LNCAP (cell line): ENCODE measurements around the gene ASB2.

Source experiments
- TF ChIP-seq, protein P1 (sequence below): fragments of 450-650 bp; IDR thresholded peaks from 2 replicates; pipeline ENCODE4 v1.5.1; 2017; ENCODE audit warnings: mild to moderate bottlenecking

ASB2 gene

DNA sequence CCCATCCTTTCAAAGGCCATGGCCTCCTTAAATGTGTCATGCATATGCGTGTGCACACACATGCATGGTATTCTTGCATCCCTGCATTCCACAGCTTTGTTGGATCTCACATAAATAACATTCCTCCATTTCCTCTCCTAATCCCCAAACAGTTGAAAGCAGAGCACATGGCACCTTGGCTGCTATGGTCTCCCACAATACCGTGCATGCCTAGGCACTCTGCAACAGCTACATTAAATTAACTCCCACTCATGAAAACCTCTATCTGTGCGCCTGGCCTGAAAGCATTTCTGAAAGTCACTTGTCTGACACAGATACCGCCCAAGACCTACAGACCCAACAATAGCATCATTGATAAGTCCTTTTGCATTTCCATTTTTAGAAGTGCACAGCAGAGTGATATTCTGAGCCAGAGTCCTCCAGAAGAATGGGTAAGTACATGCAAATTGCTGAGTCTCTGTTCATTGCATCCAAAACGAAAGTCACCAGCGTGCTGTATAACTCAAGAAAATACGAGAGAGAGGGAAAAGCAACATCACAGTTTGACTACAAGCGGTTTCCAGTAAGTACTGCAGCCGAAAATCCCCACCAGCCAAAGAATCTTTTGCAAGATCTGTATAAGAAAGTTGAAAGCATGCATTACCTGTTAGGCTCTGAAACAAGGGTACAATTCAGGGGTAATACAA, 436 bp downstream of the ASB2 start:
- TF ChIP-seq, protein P1, sequence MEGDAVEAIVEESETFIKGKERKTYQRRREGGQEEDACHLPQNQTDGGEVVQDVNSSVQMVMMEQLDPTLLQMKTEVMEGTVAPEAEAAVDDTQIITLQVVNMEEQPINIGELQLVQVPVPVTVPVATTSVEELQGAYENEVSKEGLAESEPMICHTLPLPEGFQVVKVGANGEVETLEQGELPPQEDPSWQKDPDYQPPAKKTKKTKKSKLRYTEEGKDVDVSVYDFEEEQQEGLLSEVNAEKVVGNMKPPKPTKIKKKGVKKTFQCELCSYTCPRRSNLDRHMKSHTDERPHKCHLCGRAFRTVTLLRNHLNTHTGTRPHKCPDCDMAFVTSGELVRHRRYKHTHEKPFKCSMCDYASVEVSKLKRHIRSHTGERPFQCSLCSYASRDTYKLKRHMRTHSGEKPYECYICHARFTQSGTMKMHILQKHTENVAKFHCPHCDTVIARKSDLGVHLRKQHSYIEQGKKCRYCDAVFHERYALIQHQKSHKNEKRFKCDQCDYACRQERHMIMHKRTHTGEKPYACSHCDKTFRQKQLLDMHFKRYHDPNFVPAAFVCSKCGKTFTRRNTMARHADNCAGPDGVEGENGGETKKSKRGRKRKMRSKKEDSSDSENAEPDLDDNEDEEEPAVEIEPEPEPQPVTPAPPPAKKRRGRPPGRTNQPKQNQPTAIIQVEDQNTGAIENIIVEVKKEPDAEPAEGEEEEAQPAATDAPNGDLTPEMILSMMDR, result no peak

DNA sequence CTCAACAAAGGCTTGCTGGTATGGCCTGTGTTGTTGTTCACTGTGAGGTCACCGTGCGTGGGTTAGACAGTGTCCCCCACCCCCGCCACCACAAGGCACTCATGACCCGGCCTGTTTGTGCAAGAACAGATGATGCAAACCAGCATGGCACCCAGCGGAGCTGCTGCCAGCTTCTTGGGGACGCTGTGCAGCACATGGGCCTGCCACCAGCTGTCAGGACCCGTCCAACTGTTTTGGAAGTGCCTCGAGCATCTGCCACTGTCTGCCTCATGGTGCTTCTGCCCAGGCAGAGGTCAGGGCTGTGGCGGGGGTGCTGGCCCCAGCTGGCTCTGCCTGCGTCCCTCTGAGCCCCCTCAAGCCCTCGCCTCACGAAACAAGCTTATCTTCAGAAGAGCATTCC, 1.5 kb downstream of the ASB2 start:
- TF ChIP-seq, protein P1, result no peak

DNA sequence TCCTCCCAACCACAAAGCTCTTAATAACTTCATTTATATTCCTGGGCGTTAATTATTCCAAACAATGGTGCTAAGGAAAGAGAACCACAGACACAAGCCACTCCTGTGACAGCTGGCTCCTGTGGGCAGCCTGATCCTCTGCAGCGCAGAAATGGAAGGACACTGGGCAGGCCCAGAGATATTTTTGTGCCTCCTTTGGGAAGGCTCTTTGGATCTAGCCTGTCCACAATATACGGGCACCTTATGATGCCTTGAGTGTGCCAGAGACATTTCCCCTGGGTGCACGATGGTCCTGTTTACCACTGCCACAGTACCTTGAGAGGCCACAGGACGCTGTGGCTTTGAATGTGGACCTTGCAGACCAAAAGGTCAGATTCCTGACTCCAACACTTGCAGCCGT, 2.1 kb downstream of the ASB2 start:
- TF ChIP-seq, protein P1, result no peak

DNA sequence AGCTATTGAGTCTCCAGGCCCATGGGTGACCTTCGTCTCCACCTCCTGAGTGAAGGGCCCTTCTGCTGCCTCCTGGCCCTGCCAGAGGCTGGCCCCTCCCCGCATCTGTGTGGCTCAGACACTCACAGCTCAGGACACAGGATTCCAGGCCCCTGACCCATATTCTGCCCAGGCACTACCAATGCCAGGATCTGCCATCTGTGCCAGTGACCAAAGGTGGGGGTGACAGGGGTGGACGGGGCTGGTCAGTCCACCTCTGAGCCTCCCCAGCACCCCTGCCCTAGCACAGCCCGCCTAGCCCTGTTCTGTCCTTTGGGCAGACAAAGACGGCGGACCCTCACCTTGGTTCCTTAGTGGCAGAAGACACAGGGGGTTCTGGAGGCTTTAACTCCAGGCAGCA, 2.8 kb downstream of the ASB2 start:
- TF ChIP-seq, protein P1, result no peak

DNA sequence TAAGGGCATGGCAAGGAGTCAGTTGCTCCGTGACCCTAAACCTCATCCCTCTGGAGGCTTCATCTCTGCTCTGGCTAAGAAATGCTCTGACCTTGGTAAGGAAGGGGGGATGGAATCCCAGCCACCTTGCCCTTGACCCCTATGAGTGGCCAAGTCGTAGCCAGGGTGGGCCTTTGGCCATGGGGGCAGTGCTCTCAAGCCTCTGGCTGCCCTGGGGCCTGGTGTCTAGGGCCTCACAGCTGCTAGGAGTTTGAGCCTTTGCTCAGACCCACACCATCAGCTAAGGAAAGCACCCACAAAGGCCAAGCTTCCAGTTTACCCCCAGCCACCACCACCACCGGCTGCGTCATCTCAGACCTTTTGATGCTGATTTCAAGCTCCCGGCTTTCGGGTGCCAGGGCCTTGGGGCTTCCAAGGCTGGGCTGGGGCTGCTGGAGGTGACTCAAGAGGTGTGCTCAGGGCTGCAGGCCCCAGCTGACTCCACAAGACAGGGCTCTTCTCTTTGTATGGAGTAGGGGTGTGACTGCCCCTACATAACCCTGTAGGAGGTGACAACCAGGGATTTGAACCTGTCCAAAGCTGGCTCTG, 3.7 kb downstream of the ASB2 start:
- TF ChIP-seq, protein P1, result no peak

DNA sequence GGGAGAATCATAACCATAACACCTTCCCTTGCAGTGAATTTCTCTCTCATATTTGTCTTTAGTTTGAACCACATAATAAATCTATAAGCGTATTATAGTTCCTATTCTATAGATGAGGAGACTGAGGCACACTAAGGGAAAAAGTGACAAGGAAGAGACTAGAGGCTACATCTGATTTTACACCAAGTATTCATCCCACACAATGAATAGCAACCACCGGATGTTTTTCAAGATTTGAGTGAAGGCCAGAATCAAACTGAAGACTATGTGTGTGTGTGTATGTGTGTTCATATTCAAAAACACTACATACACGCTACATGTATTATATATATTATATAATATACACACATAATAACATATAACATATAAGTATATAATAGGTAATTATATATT, 4.7 kb downstream of the ASB2 start:
- TF ChIP-seq, protein P1, result no peak

DNA sequence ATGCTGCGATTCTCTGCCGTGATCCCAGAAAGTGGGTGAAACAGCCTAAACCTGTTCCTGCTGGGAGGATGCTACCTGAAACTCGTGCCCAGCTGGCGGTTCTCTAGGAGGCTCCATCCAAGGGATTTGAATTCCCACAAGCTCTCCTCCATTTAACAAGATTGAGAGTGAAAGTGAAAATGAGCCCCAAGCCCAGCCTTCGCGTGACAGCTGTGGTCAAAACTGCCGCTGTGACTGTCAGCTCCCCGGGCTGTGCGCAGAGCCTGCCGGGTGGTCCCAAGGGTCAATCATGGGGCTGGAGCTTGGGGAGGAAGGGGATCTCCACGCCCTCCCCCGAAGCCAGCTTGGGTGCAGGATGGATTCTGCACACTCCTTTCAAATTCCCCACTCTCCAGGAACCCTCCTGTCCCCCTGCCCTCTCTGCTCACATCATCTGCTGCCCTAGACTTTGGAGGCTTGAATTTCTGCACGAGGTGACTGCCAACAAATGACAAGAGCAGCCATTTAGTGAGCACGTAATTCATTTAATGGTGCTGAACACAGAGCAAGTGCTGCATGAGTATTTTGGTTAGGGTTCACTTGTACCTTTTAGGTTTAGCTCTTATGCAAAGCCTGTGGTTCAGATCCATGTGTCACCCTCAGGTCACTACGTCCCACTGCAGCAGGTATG, 5.3 kb downstream of the ASB2 start:
- TF ChIP-seq, protein P1, result no peak
